NCI-H1930 (cell line): ENCODE data around the gene STIM1.
"Not testable (repeated sequence)": the region's sequence is repeated elsewhere in the genome, so short reads cannot be mapped to it uniquely, and the experiment has no call there.

Experiments used
- DNase-seq, 2 experiments: peaks; one replicate each; lab custom pipeline; 2025; lab: John Stamatoyannopoulos, UW

Gene STIM1

DNA sequence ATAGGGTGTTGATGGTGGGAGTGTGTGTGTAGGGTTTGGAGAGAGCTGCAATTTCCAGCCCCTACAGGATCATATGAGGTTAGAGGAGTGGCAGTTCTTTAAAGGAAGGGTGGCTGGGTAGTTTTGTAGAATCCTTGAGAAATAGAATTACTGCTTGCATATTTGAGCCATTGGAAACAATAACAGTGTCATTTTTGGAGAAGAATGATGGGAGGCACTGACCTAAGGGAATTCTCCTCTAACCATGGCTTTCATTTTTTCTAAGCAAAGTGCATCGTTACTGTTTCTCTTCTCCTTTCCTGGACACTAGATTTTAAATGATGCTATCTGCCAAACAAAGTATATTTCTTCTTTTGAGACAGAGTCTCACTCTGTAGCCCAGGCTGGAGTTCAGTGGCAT lies 172.3 kb downstream of the STIM1 start:
- DNase-seq = no peak

DNA sequence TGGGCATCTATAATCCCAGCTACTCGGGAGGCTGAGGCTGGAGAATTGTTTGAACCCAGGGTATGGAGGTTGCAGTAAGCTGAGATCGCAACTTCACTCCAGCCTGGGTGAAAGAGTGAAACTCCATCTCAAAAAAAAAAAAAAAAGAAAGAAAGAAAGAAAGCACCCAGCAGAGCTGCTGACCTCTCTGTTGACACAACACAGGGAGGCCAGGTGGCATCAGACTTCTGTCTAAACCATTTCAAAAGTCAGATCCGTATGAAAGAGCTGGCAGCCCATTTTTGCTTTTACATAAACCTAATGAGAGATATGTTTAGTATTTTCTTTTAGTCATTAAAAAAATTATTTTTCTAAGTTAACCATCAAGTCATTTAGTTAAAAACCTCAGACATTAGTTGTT lies 174.7 kb downstream of the STIM1 start:
- DNase-seq = no peak

DNA sequence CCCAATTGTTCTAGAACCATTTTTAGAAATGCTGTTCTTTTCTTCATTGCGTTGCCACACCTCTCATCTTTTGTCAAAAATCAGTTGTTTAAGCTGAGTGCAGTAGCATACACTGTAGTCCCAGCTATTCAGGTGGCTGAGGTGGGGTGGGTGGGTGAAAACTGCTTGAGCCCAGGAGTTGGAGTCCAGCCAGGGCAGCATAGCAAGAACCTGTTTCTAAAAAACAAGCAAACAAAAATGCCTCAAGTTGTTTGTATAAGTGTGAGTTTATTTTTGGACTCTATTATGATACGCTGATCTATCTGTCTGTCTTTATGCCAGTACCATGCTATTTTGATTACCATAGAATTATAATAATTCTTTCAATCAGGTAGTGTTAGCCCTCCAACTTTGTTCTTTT lies 176.6 kb downstream of the STIM1 start:
- DNase-seq = no peak

DNA sequence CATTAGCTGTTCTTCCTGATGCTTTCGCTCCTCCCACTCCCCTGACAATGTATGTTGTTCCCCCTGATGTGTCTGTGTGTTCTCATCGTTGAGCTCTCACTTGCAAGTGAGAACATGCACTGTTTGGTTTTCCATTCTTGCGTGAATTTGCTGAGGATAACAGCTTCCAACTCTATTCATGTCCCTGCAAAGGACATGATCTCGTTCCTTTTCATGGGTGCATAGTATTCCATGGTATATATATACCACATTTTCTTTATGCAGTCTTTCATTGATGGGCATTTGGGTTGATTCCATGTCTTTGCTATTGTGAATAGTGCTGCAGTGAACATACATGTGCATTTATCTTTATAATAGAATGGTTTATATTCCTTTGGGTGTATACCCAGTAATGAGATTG lies 180.5 kb downstream of the STIM1 start:
- no peak for DNase-seq

DNA sequence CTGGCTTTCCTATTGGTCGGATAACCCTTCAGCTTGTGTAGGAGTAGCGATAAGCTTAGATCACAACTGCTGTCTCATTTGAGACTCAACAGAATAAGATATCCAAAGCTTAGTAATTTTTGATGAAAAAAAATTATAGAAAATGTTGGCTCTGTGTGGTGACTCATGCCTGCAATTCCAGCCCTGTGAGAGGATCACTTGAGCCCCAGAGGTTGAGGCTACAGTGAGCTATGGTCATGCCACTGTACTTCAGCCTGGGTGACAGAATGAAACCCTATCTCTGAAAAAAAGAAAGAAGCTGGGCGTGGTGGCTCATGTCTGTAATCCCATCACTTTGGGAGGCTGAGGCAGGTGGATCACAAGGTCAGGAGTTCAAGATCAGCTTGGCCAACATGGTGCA lies 183.5 kb downstream of the STIM1 start:
- no peak for DNase-seq

DNA sequence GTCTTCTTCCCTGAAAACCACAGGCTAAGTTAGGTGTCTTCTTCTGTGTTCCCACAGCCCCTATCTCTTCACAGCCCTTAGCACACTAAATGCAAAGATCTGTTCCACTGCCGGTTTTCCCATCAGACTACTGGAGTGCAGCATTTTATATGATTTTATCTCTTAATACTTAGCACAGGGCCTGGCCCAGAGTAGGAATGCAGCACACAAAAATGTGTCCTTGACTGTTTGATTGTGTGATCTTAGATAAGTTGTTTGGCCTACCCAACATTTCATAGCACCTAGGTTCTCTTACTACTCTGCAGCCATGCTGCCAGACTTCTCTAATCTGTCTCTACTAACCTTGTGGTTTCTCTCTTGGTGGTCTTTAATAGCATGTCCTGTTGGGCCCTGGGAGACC lies 185.0 kb downstream of the STIM1 start:
- no peak for DNase-seq

DNA sequence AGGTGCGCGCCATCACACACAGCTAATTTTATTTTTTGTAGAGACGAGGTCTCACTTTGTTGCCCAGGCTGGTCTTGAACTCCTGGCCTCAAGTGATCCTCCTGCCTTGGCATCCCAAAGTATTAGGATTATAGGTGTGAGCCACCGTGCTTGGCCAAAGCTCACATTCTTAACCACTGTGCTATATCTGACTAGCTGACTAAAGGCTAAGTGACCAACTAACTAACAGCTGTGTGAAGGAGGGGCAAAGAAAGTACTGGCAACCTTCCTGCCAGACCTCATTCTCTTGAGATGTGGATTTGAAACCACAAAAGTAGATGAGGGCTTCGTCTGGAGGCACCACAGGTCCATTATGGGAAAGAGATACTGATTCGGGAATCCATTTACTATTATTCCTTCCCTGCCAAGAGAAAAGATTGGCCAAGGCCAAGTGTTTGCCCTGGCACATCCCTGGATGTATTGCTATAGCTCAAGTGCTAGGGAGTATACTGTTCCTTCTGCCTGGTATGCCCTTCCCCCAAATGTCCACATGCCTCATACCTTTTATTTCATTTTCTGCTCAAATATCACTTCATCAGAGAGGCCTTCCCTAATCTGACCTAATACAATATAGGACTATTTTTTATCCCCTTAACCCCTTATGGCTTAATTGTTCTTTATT lies 186.4 kb downstream of the STIM1 start:
- no peak for DNase-seq

DNA sequence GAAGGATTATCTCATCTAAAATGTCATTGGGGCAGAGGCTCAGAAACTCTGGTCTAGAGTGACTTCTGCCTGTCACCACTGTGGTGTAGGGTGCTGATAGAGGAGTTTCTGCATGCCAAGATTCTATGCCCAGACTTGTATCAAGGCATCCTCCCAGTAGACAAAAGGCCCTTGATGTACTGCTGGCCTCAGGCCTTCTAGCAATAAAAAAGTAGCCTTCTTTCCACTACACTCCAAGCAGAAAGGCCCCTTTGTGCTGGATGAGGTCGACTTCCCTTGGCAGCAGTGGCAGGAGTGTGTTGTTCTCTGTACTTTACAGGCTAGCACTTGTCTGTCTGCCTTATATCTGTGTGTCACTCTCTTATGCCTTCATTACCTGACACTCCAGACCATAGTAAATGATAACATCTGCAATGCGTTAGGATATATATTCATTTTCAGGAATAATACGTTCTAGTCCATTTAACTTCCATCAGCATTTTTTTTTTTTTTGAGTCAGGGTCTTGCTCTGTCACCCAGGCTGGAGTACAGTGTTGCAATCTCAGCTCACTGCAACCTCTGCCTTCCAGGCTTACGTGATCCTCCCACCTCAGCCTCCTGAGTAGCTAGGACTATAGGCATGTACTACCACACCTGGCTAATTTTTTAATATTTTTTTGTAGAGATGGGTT lies 189.6 kb downstream of the STIM1 start:
- no peak for DNase-seq

DNA sequence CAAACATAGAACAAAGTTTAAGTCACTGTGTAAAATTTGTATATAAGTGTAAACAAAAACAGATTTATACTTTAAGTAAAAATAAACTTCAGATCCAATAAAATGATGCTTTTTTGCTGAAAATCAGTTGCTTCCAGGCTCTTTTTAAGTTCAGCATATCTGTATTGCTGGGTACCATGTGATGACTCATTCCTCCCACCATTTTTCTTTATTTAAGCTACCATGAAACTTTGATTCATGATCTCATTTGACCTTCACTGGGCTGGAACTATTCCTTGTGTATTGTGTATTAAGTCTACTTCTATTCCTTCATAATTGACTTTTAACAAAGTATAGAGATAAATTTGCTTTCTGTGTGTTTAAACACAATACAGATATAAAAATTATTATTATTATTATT lies 192.9 kb downstream of the STIM1 start:
- no peak for DNase-seq

DNA sequence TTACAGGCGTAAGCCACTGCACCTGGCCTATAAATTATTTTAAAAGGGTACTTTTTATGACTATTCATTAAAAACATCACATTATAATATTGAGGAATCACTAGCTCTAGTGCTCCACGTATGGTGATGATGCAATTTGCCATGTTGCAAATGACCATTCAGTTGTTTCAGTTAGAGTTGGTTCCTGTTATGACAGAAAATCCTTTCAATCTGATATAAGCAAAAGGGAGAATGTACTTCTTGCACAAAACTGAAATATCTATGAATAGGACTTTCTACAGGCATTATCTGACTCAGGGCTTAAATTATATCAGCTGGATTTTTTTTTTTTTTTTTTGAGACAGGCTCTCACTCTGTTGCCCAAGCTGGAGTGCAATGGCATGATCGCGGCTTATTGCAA lies 193.5 kb downstream of the STIM1 start:
- no peak for DNase-seq

DNA sequence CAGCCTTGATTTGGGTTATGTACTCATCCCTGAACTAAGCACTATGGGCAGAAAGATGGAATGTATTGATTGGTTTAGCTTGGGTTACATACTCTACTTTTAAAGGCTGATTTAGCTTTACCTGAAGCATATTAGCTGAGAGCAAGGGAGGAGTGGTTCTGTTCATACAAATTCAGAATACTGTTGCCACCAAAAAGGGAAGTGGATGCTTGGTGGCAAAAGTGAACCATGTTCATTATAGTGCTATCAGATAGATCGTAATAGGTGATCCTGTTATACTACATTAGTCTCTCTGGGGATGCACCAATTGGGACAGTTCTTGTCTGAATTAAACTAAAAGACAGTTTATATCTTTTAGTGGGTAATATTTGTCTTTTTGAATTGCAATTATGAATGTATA lies 194.7 kb downstream of the STIM1 start:
- DNase-seq = no peak

DNA sequence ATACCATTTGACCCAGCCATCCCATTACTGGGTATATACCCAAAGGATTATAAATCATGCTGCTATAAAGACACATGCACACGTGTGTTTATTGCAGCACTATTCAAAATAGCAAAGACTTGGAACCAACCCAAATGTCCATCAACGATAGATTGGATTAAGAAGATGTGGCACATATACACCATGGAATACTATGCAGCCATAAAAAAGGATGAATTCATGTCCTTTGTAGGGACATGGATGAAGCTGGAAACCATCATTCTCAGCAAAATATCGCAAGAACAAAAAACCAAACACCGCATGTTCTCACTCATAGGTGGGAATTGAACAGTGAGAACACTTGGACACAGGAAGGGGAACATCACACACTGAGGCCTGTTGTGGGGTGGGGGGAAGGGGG lies 197.7 kb downstream of the STIM1 start:
- DNase-seq = not testable (repeated sequence)

DNA sequence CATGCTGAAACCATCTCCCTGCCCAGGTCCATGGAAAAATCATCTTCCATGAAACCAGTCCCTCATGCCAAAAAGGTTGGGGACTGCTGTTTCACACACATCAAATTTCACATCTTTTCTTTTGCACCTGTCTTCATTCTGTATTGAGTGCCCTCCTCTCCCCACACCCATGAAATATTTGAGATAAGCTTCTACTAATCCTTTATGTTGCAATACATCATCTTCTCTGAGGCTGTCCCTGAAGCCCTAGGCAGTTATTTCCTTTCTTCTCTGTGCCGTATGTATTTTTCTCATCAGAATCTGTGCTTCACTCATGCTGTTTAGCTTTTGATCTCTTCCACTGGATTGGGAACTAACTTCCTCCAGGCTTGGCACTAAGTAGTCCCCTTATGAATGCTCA lies 199.2 kb downstream of the STIM1 start:
- DNase-seq = no peak

DNA sequence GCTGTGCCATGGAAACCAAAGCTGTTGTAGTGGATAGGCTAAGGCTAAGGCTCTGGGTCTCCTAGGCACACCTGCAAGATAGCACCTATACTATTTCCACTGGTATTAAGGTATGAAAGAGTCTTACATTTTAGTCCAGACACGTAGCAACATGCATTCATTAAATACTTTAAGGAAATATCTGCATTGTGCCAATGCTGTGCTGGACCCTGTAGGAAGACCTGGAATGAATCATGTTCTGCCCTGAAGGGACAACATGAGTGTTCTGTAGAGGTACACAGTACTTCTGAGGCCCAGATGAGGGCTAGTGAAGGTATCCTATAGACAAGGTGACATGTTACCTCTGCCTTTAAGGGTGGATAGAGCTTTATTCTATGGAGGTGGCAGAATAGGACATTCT lies 204.0 kb downstream of the STIM1 start:
- no peak for DNase-seq

DNA sequence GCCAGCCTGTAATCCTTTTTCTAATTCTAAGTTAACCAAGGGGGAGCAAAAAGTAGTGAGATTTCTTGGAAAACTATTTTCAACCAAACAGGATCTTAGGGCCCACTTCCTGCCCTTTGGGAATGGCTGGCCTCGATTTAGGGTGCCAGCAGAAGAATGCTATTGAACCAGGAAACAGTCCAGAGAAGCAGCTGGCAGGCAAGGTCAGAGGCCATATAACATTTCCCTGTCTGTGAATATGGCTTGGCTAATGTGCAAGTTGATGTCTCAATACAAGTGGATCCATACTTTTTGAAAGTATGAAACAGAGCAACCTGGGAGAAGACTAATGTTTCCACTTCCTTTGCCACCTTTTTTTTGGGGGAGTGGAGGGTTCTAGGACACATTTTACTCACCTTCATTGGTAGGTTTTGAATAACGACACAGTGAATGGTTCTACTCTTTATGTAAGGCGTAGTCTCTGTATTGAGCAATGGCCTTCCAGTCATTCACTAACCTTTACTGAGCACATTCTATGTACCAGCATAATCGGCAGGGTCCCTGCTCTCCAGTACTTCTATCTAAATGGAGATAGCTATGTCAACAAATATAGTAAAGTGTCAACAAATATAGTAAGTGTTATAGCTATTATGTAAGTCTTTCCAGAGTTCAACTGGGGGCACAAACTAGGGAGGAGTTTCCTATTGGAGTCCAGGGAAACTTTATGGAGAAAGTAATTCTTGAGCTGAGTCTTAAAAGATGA lies 204.9 kb downstream of the STIM1 start:
- no peak for DNase-seq

DNA sequence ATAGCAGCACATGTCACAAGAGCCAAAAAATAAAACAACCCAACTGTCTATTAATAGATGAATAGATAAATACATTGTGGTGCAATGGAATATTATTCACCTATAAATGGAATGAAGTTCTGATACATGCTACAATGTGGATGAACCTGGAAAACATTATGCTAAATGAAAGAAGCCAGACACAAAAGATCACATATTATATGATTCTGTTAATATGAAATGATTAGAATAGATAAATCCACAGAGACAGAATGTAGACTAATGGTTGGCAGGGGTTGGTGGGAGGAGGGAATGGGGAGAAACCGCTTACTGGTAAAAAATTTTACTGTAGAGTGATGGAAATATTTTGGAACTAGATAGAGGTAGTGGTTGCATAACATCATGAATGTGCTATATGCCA lies 206.2 kb downstream of the STIM1 start:
- DNase-seq = no peak

DNA sequence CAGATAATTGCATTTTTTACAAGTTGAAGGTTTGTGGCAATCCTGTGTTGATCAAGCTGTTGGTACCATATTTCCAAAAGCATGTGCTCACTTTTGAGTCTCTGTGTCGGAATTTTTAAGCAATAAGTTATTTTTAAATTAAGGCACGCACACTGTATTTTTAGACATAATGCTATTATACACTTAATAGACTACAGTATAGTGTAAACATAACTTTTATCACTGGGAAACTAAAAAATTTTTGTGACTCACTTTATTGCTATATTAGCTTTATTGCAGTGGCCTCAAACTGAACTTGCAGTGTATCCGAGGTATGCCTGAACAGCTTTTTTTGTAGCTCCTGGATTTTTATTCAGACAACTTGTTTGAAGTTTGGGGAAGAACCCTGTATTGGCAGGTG lies 207.9 kb downstream of the STIM1 start:
- DNase-seq = no peak

DNA sequence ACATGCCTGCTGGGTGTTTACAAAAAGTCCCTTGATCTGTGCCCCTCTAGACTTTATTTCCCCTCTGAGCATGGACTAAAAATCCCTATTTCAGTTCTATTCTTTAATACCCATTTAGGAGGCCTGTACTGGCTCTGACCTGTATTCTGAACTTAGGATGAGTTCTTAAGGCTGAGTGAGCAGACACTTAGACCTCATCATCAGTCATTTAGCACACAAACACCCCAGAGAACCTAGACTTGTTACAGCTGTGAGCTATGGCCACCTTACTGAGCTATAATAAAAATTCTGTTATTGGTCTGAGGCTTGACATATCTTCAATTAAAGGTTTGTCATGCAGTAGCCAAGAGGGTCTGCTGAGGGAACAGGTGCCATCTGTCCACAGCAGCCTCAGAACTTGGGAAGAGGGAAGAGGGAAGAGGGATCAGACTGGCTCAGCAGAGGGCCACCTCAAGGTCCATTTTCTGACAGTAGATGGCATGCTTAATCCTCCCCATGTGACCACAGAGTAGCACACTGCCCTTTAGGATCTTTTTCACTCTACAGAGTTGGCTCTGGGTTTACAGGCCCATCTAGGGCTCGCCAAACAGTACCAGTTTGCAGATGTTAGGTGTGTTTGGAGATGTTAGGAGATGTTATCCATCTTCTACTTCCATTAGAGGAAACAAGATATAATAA lies 209.0 kb downstream of the STIM1 start:
- DNase-seq = no peak

DNA sequence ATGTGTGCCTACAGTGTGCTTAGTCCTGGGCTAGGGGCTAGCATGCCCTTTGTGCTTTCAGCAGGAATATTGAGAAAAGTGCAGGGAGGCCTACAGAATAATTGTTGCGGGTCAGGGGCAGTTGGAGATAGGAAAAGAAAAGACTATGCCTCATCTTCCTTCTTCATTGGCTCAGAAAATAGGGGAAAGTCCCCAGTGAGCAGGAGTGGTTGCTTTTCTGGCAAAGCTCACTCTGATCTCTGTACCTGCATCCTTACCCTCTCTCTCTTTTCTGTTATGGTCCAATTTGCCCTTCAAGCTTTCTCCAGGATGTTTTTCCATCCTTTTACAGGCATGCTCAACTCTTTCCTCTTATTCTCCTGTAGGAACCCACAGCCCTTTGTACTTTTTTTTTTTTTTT lies 209.6 kb downstream of the STIM1 start:
- no peak for DNase-seq

DNA sequence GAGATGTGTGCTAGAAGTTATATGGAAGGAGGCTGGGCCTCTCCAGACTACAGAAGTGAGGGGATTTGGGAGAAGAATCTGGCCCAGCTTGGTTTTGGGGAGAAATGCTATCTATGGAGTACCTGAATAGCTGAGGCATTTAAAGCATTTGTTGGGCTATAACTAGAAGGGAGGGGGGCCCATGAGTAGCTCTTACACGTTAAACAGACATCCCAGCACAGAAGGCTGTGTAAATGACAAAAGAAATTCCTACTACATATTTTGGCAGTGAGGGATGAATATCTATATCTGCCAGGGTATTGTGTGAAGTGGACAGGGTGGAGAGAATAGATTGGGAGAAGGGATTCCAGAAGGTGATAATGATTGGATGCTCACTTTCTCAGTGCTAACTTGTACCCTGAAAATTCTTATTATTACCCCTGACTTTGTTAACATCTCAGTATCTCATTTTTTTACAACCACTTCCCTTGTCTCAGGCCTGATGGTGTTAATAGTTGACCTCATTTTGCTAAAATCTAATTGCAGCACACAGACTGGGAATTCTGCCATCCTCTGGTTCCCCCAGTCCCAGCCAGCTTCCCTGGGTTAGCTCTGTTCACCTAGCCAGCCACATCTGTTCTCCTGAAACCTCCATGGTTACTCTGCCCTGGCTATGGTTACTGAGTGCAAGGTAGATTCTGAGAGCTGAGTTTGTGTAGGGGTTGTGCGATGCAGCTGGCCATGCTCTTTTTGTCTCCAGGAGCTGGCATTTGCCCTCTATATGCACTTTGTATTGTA lies 210.3 kb downstream of the STIM1 start:
- DNase-seq = no peak

DNA sequence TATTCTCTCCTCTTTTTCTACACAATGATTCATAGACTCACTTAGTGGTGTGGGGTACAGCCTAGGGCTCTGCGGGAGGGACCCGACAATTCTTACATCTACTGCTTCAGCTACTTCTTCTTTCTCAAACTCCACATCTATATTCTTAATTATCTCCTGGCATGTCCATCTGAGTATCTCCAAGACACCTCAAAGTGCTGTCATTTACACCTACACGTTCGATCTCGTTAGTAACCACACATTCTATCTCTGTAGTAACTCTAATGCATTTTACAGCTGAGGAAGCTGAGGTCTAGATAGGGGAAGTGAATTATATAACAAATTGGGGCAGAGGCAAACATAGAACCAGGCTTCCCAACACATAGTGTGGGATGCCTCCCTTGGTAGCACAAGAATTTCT lies 211.4 kb downstream of the STIM1 start:
- DNase-seq = no peak

DNA sequence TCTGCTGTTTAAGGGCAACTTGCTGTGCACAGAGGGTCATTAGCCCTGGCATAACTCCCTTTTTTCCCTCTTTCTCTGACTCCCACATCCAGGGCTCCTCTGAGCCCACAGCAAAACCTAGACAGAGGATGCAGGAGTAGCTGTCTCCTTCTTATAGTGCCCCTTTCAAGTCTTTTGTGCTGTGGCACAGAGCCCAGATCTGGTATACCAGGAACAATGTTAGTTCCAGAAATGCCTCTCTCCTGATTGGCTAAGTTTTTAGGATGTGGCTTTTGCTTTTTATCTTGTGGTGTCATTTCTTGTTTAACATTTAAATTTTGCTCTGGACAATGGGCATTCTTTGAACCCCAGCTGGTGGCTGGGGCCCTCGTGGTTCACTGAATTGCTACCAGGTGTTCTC lies 213.5 kb downstream of the STIM1 start:
- DNase-seq = no peak
